Gastrocnemius medialis (tissue), 4 donors: ENCODE data around the gene RNU5D-1. TPM values are rescaled to one million over a fixed set of nuclear protein-coding genes. Genes with fewer than 3 reads are reported as not detected.

ENCODE experiments used
- ATAC-seq, 2 donors: fragments of 150-250 bp; one replicate each; pipeline ENCODE4 v1.9.1; 2016
- DNase-seq, 2 donors: peaks; one replicate each; pipeline ENCODE4 v3.0.0-alpha.2; 2019
- H3K27ac ChIP-seq, 4 donors: fragments of 200-600 bp; sonication (generic); 1 replicate in 1 of 4; 2 replicates in 3 of 4; pipeline ENCODE4 v1.5.1; 2016 to 2018; ENCODE audit warnings: mild to moderate bottlenecking in 2 of 4, moderate library complexity in 1 of 4
- H3K27me3 ChIP-seq, 3 donors: fragments of 200-600 bp; sonication (generic) in 2 of 3; 1 replicate in 1 of 3; 2 replicates in 2 of 3; pipeline versions ENCODE4 v1.5.1 to v1.6.0; 2016 to 2019; ENCODE audit warnings: mild to moderate bottlenecking in 1 of 3, moderate library complexity in 1 of 3
- H3K36me3 ChIP-seq, 2 donors: fragments of 200-600 bp; sonication (generic) in 1 of 2; one replicate each; pipeline ENCODE4 v1.5.1; 2017 to 2018
- H3K4me1 ChIP-seq, 2 donors: fragments of 200-600 bp; sonication (generic) in 1 of 2; one replicate each; pipeline ENCODE4 v1.5.1; 2016 to 2017; ENCODE audit warnings: mild to moderate bottlenecking in 2 of 2
- H3K4me3 ChIP-seq, 4 donors: fragments of 200-600 bp; sonication (generic) in 3 of 4; 1 replicate in 1 of 4; 2 replicates in 3 of 4; pipeline ENCODE4 v1.5.1; 2016 to 2019; ENCODE audit warnings: mild to moderate bottlenecking in 2 of 4
- H3K9me3 ChIP-seq, 3 donors: fragments of 200-600 bp; sonication (generic) in 2 of 3; 1 replicate in 1 of 3; 2 replicates in 2 of 3; pipeline ENCODE4 v1.5.1; 2016 to 2019
- POLR2A ChIP-seq, 2 donors: fragments of 450-650 bp; IDR thresholded peaks; one replicate each; pipeline ENCODE4 v1.6.1; 2017; ENCODE audit warnings: antibody characterized with exemption in 2 of 2, mild to moderate bottlenecking in 2 of 2, moderate library complexity in 2 of 2
- in situ Hi-C, 4 donors: fragments of 200-750 bp; cut with MboI; loops; one replicate each; pipeline versions ENCODE4 v1.15.0 to v1.8.0; 2017; ENCODE audit warnings: low sequenced_read_pairs in 4 of 4
- intact Hi-C: fragments of 100-400 bp; cut with DNase I; formaldehyde crosslinking; loops from one replicate; pipeline ENCODE4 v1.15.1; 2023; ENCODE audit warnings: low total_unique reads
- total RNA-seq, 4 donors: library from RNA; depleted of rRNA; stranded (reverse); fragments of >200 nt; gene quantifications; one replicate each; pipeline versions ENCODE4 v1.1.0 to v1.2.3, GENCODE V29; 2016
- TF ChIP-seq, protein P1 (sequence below), 5 experiments: fragments of 450-650 bp in 3 of 5; fragments of 200-600 bp in 2 of 5; sonication (generic) in 2 of 5; IDR thresholded peaks in 4 of 5; conservative IDR thresholded peaks in 1 of 5; 1 replicate in 4 of 5; 2 replicates in 1 of 5; pipeline ENCODE4 v1.5.1; 2016 to 2019; ENCODE audit warnings: antibody characterized with exemption in 5 of 5, mild to moderate bottlenecking in 3 of 5, moderate library complexity in 3 of 5

Gene RNU5D-1
- total RNA-seq, result not detected

DNA sequence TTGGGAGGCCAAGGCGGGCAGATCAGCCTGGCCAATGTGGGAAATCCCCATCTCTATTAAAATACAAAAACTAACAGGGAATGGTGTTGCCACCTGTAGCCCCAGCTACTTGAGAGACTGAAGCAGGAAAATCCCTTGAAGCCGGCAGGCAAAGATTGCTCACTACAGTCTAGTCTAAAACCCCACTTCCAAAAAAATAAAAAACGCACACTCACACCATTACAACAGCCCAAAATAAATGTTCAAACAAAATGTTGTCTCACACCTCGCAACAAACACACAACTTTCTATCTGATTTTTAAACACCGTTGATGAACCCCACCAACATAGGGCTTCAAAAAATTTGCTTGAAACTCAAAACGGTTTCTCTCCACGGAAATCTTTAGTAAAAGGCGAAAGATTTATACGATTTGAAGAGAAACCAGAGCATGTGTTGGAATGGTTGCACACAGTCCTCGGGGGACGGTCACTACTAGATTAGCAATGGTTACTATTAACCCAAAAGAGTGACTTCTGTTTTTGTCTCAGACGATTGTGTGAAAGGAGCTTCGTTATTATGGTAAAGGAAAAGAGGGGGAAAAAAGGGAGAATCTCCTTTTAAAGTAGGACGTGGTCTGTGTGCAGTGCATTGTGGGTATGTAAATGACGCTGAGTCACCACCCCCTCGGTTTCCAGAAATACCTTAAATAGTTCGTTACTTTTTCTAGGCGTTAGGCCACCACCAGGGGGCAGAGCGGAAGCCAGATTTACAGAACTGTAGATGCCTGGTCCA is at the start of gene RNU5D-1:
RNU5D-1 (minus strand) TSS at position 430 of the 772 bp plus-strand sequence.
- intact Hi-C loops, result loop anchor here (1.0 to 10.0 kb wide), 7 partner anchors 44 to 954 kb away; partner anchors contain the start of genes ARMH1, GPBP1L1, RPS8 and TESK2
- Histone ChIP-seq H3K27me3 (no peaks in the 10 kb centered on the region), H3K9me3 (no peaks in the 10 kb centered on the region), H3K36me3 (no peaks in the 10 kb centered on the region), H3K4me1 (peaks cover 9 to 12% of the 10 kb centered on the region in 2 donors), H3K4me3 (peak within 1 kb of the TSS in 3 of 4 donors; percentile 3 to 34 (median 3)), H3K27ac (peak within 1 kb of the TSS; percentile 70 to 87 (median 79))
- TF ChIP-seq, protein P1, sequence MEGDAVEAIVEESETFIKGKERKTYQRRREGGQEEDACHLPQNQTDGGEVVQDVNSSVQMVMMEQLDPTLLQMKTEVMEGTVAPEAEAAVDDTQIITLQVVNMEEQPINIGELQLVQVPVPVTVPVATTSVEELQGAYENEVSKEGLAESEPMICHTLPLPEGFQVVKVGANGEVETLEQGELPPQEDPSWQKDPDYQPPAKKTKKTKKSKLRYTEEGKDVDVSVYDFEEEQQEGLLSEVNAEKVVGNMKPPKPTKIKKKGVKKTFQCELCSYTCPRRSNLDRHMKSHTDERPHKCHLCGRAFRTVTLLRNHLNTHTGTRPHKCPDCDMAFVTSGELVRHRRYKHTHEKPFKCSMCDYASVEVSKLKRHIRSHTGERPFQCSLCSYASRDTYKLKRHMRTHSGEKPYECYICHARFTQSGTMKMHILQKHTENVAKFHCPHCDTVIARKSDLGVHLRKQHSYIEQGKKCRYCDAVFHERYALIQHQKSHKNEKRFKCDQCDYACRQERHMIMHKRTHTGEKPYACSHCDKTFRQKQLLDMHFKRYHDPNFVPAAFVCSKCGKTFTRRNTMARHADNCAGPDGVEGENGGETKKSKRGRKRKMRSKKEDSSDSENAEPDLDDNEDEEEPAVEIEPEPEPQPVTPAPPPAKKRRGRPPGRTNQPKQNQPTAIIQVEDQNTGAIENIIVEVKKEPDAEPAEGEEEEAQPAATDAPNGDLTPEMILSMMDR (IDR thresholded peaks at IDR 0.05 in 4 of 5, conservative IDR thresholded peaks at IDR 0.05 in 1 of 5), result peak; percentile 77 to 89 (median 81)
- TF ChIP-seq POLR2A (IDR thresholded peaks at IDR 0.05), result peak; percentile 79 to 97
- DNase-seq (peak; percentile 80 to 94), ATAC-seq (peak; percentile 81 to 87)
- in situ Hi-C loops, result no loop called here

DNA sequence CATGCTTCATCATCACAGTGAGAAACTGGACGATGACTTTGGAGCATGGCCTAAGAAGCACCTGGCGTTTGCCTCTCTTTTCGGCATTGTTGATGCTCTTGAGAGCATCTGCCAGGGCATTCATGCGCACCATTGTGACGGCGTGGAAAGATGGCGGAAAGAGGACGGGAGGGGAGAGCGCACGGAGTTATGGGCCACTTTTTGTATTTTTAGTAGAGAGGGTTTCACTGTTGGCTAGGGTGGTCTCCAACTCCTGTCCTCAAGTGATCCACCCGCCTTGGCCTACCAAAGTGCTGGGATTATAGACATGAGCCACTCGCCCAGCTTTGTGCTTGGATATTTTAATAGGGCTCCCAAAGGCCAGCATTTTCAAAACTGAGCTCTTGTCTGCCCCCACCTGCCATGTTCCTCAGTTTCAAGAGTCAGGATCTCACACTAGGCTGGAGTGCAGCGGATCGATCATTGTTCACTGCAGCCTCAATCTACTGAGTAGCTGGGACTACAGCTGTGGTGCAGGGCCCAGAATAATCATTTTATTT is 49.7 kb upstream of the RNU5D-1 start:
- Histone ChIP-seq H3K4me1 (peaks cover 22 to 27% of the 10 kb centered on the region in 2 donors), H3K9me3 (no peaks in the 10 kb centered on the region), H3K4me3 (no peak overlapping the region), H3K36me3 (peaks cover 0 to 41% of the 10 kb centered on the region in 2 donors), H3K27ac (no peak overlapping the region), H3K27me3 (no peaks in the 10 kb centered on the region)
- intact Hi-C loops (no loop called here), in situ Hi-C loops (loop anchor here in 2 of 4 donors (10.0 to 25.0 kb wide), 3 partner anchors 54 to 732 kb away; partner anchors contain the start of genes CCDC163 (in 1 of the 2), EIF2B3 (in 1 of the 2), MMACHC (in 1 of the 2) and PRDX1 (in 1 of the 2))
- DNase-seq (no peak), ATAC-seq (no peak)
- no peak for TF ChIP-seq POLR2A (IDR thresholded peaks at IDR 0.05)
- TF ChIP-seq, protein P1 (IDR thresholded peaks at IDR 0.05 in 4 of 5, conservative IDR thresholded peaks at IDR 0.05 in 1 of 5), result no peak

DNA sequence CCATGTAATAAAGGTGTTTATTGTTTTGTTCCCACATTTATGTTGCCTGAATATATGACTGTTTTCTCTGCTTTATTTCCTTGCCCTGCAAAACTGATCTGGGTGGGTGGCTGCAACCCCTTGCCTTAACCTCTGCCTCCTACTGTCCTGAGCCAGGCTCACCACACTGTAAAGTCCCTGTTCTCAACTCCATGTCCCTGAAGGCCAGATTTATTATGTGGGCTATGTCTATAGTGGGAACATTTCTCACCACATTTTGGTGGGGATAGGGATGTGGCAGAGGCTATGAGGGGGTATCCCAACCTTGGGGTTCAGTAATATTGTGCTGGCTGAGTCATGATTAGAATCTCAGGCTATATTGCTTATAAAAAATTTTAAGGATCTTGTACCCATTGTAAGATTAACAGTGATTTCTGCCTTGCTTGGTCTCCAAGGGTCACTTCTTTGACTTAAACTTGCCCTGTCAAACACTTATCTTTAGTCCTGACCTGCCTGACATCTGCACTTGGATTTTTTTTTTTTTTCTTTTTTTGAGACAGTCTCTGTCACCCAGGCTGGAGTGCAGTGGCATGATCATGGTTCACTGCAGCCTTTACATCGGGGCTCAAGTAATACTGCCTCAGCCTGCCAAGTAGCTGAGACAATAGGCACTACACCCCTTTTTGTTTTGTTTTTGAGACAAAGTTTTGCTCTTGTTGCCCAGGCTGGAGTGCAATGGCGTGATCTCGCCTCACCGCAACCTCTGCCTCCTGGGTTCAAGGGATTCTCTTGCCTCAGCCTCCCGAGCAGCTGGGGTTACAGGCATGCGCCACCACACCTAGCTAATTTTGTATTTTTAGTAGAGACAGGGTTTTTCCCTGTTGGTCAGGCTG is 48.0 kb upstream of the RNU5D-1 start:
- in situ Hi-C loops, result loop anchor here in 1 of 4 donors (25.0 kb wide), 2 partner anchors 208 to 733 kb away; partner anchors contain the start of genes CCDC163, EIF2B3, MMACHC and PRDX1
- H3K36me3 ChIP-seq, result peaks cover 0 to 41% of the 10 kb centered on the region in 2 donors

More for the DNA sequence above, 48.0 kb upstream of the RNU5D-1 start:
- DNase-seq, result no peak
- H3K4me3 ChIP-seq, result no peak overlapping the region
- intact Hi-C loops, result loop anchor here (5.0 kb wide), 2 partner anchors 523 to 827 kb away; no protein-coding TSS in a partner anchor
- peaks cover 14% of the 10 kb centered on the region in 2 donors for H3K4me1 ChIP-seq
- H3K27ac ChIP-seq, result peak overlapping the region in 1 of 4 donors; percentile 9
- no peak for ATAC-seq
- no peak for TF ChIP-seq POLR2A (IDR thresholded peaks at IDR 0.05)
- TF ChIP-seq, protein P1 (IDR thresholded peaks at IDR 0.05 in 4 of 5, conservative IDR thresholded peaks at IDR 0.05 in 1 of 5), result no peak
- no peaks in the 10 kb centered on the region for H3K9me3 ChIP-seq
- no peaks in the 10 kb centered on the region for H3K27me3 ChIP-seq
